Measurements from ENCODE around the gene RBMS2. TPM values are rescaled to one million over a fixed set of nuclear protein-coding genes. Genes with fewer than 3 reads are reported as not detected.

RBMS2 gene
- total and polyA plus RNA-seq, 2 experiments from 2014 or later, result 28.7 TPM

- peaks cover 5% of the 10 kb centered on the region; the same call in 1 of the 2 replicates for H4K20me1 ChIP-seq (ENCODE audit: insufficient read depth)
- no peak overlapping the region for H3K4me3 ChIP-seq
- no peaks in the 10 kb centered on the region for H3K9me2 ChIP-seq (ENCODE audit: insufficient read depth)
- H3K9ac ChIP-seq, result peak overlapping the region; percentile 0; the same call in 1 of the 2 replicates
- peak; percentile 25 for DNase-seq
- no peak overlapping the region for H3K27ac ChIP-seq
- peaks cover 44% of the 10 kb centered on the region for H3K36me3 ChIP-seq (ENCODE audit: low read depth)
- TF ChIP-seq EZH2phosphoT487 (IDR thresholded peaks at IDR 0.05; ENCODE audit: insufficient read depth, low read depth) (no peak), EZH2 (IDR thresholded peaks at IDR 0.05; ENCODE audit: insufficient read depth, poor library complexity, severe bottlenecking) (no peak)
- H2AFZ ChIP-seq, result no peak overlapping the region
- H3K9me3 ChIP-seq (ENCODE audit: low read depth), result no peaks in the 10 kb centered on the region
- 24 to 39% methylated on average over 1 of the region's 1 CpG for WGBS, 2 experiments (ENCODE audit: low coverage in 1 of 2, low lambda C conversion rate in 2 of 2, missing lambda C conversion rate in 2 of 2)
- peaks cover 22% of the 10 kb centered on the region for H3F3A ChIP-seq (ENCODE audit: insufficient read depth)
- H3K79me2 ChIP-seq (ENCODE audit: insufficient read depth), result peaks cover 100% of the 10 kb centered on the region
- no peak overlapping the region for H3K4me2 ChIP-seq (ENCODE audit: unreplicated experiment)
- in situ Hi-C loops (cut with MboI), result no loop called here
- no peaks in the 10 kb centered on the region for H3K27me3 ChIP-seq (replicated peaks; ENCODE audit: insufficient read depth)
- H3K4me1 ChIP-seq (ENCODE audit: insufficient read depth), result peaks cover 11% of the 10 kb centered on the region; the same call in 1 of the 2 replicates
Measured at GRCh38 chr12:56622535-56622934, 100.9 kb downstream of the RBMS2 start.

- DNase-seq, result no peak
- Histone ChIP-seq H3K9me3 (ENCODE audit: low read depth) (no peaks in the 10 kb centered on the region), H3K9ac (no peak overlapping the region), H3K4me2 (ENCODE audit: unreplicated experiment) (no peak overlapping the region), H3K27ac (peak overlapping the region; percentile 4; the same call in 1 of the 2 replicates), H3K9me2 (ENCODE audit: insufficient read depth) (no peaks in the 10 kb centered on the region), H3K4me3 (no peak overlapping the region), H4K20me1 (ENCODE audit: insufficient read depth) (peaks cover 5% of the 10 kb centered on the region; the same call in 1 of the 2 replicates), H3K79me2 (ENCODE audit: insufficient read depth) (peaks cover 100% of the 10 kb centered on the region), H3K27me3 (replicated peaks; ENCODE audit: insufficient read depth) (no peaks in the 10 kb centered on the region), H3K4me1 (ENCODE audit: insufficient read depth) (peaks cover 35% of the 10 kb centered on the region), H2AFZ (no peak overlapping the region), H3K36me3 (ENCODE audit: low read depth) (peaks cover 20% of the 10 kb centered on the region), H3F3A (ENCODE audit: insufficient read depth) (peaks cover 53% of the 10 kb centered on the region)
- no peak for TF ChIP-seq EZH2phosphoT487 (IDR thresholded peaks at IDR 0.05; ENCODE audit: insufficient read depth, low read depth)
- TF ChIP-seq EZH2 (IDR thresholded peaks at IDR 0.05; ENCODE audit: insufficient read depth, poor library complexity, severe bottlenecking), result no peak
- in situ Hi-C loops (cut with MboI), result no loop called here
Measured at GRCh38 chr12:56626701-56627100, 105.1 kb downstream of the RBMS2 start.

GRCh38 chr12:56628671-56629458 lies 107.2 kb downstream of the RBMS2 start:
- TF ChIP-seq EZH2 (IDR thresholded peaks at IDR 0.05; ENCODE audit: insufficient read depth, poor library complexity, severe bottlenecking), result no peak
- H3K4me1 ChIP-seq (ENCODE audit: insufficient read depth), result peaks cover 50% of the 10 kb centered on the region
- H3K79me2 ChIP-seq (ENCODE audit: insufficient read depth), result peaks cover 100% of the 10 kb centered on the region
- H3K9me3 ChIP-seq (ENCODE audit: low read depth), result no peaks in the 10 kb centered on the region
- 0% methylated on average over 18 of the region's 18 CpGs for WGBS, 2 experiments (ENCODE audit: low coverage in 1 of 2, low lambda C conversion rate in 2 of 2, missing lambda C conversion rate in 2 of 2)
- no peaks in the 10 kb centered on the region for H3K27me3 ChIP-seq (replicated peaks; ENCODE audit: insufficient read depth)
- DNase-seq, result peak; percentile 83
- in situ Hi-C loops (cut with MboI), result no loop called here
- peak overlapping the region; percentile 93 for H3K4me2 ChIP-seq (ENCODE audit: unreplicated experiment)
- H4K20me1 ChIP-seq (ENCODE audit: insufficient read depth), result 0 out of 2 replicates have a peak, but pooled peaks cover 5% of the 10 kb centered on the region
- H3K27ac ChIP-seq, result peak overlapping the region; percentile 83
- peak overlapping the region; percentile 84 for H3K4me3 ChIP-seq
- H2AFZ ChIP-seq, result peak overlapping the region; percentile 61
- peaks cover 53% of the 10 kb centered on the region for H3F3A ChIP-seq (ENCODE audit: insufficient read depth)
- no peaks in the 10 kb centered on the region for H3K9me2 ChIP-seq (ENCODE audit: insufficient read depth)
- peak overlapping the region; percentile 93 for H3K9ac ChIP-seq
- H3K36me3 ChIP-seq (ENCODE audit: low read depth), result peaks cover 20% of the 10 kb centered on the region

- H3F3A ChIP-seq (ENCODE audit: insufficient read depth), result peaks cover 48% of the 10 kb centered on the region
- DNase-seq, result peak; percentile 66
- in situ Hi-C loops (cut with MboI), result no loop called here
- 0 to 1% methylated on average over 33 to 43 of the region's 46 CpGs for WGBS, 2 experiments (ENCODE audit: low coverage in 1 of 2, low lambda C conversion rate in 2 of 2, missing lambda C conversion rate in 2 of 2)
- H3K9me3 ChIP-seq (ENCODE audit: low read depth), result no peaks in the 10 kb centered on the region
- H3K4me2 ChIP-seq (ENCODE audit: unreplicated experiment), result peak overlapping the region; percentile 93
- H3K36me3 ChIP-seq (ENCODE audit: low read depth), result peaks cover 14% of the 10 kb centered on the region
- peaks cover 51% of the 10 kb centered on the region for H3K4me1 ChIP-seq (ENCODE audit: insufficient read depth)
- no peaks in the 10 kb centered on the region for H3K9me2 ChIP-seq (ENCODE audit: insufficient read depth)
- H2AFZ ChIP-seq, result peak overlapping the region; percentile 61
- no peaks in the 10 kb centered on the region for H3K27me3 ChIP-seq (replicated peaks; ENCODE audit: insufficient read depth)
- peak overlapping the region; percentile 84 for H3K4me3 ChIP-seq
- no peak for TF ChIP-seq EZH2phosphoT487 (IDR thresholded peaks at IDR 0.05; ENCODE audit: insufficient read depth, low read depth)
- no peak for TF ChIP-seq EZH2 (IDR thresholded peaks at IDR 0.05; ENCODE audit: insufficient read depth, poor library complexity, severe bottlenecking)
- H3K9ac ChIP-seq, result peak overlapping the region; percentile 93
- peak overlapping the region; percentile 83 for H3K27ac ChIP-seq
- H4K20me1 ChIP-seq (ENCODE audit: insufficient read depth), result 0 out of 2 replicates have a peak, but pooled peaks cover 5% of the 10 kb centered on the region
- peaks cover 100% of the 10 kb centered on the region for H3K79me2 ChIP-seq (ENCODE audit: insufficient read depth)
Measured at GRCh38 chr12:56629459-56630179, 108.0 kb downstream of the RBMS2 start.

All from GM23248 (cell line).